SK-N-MC (cell line): ENCODE results near the gene AFDN.

Experiments used
- EZH2 ChIP-seq: fragments of 200-600 bp; sonication (generic); IDR thresholded peaks from one replicate; pipeline ENCODE4 v1.6.1; 2017; ENCODE audit warnings: antibody characterized with exemption
- POLR2AphosphoS5 ChIP-seq: IDR thresholded peaks from 2 replicates; pipeline ENCODE4 v1.6.1; 2012; ENCODE audit warnings: mild to moderate bottlenecking, low read depth, low read length, borderline replicate concordance

DNA sequence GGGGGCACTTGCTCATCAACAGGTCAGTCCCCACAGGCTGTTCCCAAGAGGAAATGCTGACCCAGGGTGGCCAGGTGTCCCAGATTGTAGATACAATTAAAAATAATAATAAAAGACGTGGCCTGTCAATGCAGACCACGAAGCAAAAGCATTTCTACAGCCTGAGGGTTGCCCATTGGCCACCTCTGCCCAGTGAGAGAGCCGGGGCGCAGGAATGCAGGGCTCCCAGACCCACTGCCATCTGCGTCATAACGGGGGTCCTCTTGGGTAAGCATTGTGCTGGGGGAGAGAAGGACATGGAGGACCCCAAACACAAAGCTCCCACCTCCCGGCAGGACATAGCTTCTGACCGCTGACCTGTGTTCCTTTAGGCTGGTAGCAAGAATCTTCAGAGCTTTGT, 22.9 kb upstream of the AFDN start:
- TF ChIP-seq POLR2AphosphoS5 (no peak), EZH2 (no peak)
